ENCODE data around the gene ABHD3.
"Not testable (repeated sequence)": the region's sequence is repeated elsewhere in the genome, so short reads cannot be mapped to it uniquely, and the experiment has no call there.

ABHD3 gene

DNA sequence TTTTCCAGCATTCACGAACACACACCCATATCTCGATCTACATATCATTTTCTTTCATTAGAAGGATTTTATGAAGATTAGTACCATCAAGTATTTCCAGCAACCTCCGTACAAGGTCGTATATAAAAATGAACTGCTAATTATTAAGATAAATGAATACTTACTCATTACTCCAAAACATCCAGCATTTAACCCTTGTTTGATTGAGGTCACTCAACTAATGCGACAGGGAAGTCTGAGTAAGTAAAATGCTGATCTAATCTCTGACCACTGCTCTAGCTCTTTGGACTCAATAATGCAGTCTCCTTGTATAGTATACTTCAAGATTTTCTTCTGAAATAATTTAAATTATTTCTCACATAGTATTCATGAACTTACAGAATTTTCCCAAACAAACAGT, 2.0 kb downstream of the ABHD3 start:
- DNase-seq: no peak

DNA sequence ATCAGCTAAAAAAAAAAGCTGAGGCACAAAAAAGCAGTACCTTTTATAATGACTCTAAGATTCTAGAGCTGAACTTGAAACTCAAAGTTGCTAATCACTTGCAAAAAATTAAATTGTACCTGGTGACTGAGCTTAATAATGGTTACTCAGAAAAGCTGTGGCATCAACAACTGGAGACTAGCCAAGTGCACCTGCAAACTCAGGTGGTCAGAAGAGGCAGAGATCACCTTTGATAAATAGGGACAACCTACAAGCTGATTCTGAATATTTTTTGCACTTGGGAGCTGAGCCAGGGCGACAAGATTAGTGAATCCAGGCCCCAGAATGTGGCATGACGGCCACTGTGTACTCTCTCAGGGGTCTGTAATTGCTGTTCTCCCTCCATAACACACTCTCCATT, 3.0 kb downstream of the ABHD3 start:
- DNase-seq: no peak

DNA sequence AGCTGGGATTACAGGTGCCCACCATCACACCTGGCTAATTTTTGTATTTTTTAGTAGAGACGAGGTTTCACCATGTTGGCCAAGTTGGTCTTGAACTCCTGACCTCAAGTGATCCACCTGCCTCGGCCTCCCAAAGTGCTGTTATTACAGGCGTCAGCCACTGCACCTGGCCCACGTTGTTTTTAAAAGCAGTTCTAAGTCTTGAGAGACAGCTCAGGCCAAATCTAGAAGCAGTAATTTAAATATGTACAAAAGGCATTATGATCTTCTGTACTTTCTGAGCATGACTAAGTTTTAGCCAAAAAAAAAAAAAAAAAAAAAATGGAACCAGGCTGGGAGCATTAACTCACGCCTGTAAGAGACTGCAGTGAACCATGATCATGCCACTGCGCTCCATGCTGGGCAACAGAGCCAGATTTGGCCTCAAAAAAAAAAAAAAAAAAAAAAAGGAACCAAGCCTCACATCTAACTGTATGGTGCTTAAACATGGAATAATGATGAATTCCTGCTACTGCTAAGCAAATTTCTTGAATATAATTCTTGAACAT, 4.0 kb downstream of the ABHD3 start:
- DNase-seq: no peak

DNA sequence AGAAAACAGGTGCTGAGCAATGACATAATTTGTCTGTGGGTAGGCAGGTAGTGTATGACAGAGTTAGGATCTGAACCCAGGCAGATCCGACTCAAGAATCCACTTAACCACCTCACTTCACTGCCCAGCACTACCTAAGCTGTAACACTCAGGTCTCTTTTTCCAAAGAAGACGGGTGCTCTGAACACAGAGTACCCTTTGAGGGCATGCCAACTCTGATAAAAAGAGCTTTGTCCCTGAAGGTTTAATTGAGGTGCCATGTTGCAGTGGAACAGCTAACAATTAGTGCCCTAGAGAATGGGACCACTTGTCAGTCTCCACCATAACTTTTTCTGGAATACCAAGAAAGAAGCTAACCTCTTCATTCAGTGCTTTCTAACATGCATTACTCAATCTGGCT, 11.3 kb downstream of the ABHD3 start:
- DNase-seq: no peak

DNA sequence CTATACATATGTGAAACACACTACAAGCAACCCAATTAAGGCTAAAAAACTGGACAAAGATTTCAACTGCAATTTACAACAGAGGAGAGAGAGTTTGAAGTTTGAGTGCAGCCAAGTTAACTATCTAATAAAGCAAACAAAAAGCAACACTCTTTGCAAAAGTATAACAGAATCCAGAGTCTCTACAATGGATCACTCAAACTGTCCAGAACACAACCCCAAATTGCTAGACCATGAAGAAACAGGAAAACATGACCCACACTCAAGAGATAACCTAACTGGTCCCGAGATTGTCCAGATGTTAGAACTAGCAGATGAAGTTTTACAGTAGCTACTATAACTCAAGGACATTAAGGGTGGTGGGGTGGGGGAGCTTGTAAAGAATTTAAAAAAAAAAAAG, 14.8 kb downstream of the ABHD3 start:
- no peak for DNase-seq

DNA sequence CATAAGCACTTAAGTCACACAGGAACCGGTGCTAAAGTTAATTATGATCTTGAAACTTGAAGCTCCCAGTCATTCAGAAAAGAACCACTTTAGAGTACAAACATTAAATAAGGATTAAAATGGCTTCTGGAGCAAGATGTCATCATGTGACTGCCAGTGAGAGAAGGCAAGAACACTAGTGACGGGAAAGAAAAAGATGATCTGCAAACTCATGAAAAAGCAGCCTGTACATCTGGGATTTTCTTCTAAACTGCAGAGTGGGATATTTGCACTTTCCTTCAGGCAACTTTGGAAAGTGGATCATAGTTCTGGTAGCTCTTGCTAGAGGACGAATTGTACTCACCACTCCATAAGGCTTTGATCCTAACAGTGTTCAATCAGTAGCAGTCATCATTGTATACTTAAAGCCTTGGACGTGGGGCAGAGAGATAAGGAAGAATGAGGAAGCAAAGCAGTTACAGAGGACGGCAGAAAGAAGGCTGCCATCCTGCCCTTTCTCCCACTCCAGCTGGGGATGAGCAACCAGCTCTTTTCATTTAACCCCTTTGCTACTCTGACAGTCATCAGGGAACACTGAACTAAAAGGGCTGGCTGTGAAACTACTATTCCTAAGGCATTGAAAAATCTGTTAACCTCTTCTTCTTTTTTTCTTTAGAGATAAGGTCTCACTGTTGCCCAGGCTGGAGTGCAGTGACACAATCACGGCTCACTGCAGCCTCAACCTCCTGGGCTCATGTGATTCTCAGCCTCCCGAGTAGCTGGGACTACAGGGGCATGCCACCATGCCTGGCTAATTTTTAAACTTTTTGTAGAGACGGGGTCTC, 18.1 kb downstream of the ABHD3 start:
- no peak for DNase-seq

DNA sequence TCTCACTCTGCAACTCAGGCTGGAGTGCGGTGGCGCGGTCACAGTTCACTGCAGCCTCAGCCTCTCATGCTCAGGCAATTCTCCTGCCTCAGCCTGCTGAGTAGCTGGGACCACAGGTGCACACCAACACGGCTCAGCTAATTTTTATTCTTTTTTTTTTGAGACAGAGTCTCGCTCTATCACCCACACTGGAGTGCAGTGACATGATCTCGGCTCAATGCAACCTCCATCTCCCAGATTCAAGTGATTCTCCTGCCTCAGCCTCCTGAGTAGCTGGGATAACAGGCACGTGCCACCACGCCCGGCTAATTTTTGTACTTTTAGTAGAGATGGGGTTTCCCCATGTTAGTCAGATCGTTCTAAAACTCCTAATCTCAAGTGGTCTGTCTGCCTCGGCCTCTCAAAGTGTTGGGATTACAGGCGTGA, 19.0 kb downstream of the ABHD3 start:
- not testable (repeated sequence) for DNase-seq

DNA sequence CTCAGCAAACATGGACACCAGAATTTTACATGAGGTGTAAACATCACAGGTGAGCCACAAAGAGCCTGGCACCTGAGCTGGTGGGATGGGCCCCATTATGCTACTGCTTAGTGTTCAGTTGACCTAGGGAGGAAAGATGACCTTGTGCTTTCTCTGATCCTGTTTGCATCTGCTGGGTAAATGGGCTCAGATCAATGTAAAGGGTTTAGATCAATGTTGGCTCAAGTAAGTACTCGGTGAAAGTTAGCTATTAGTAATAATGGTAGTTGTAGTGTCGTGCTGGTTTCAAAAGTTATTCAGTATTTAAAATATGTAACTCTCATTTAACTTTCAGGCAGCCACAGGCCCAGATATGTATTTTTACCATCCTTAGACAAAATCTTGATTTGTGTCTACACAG, 19.8 kb downstream of the ABHD3 start:
- DNase-seq: no peak

DNA sequence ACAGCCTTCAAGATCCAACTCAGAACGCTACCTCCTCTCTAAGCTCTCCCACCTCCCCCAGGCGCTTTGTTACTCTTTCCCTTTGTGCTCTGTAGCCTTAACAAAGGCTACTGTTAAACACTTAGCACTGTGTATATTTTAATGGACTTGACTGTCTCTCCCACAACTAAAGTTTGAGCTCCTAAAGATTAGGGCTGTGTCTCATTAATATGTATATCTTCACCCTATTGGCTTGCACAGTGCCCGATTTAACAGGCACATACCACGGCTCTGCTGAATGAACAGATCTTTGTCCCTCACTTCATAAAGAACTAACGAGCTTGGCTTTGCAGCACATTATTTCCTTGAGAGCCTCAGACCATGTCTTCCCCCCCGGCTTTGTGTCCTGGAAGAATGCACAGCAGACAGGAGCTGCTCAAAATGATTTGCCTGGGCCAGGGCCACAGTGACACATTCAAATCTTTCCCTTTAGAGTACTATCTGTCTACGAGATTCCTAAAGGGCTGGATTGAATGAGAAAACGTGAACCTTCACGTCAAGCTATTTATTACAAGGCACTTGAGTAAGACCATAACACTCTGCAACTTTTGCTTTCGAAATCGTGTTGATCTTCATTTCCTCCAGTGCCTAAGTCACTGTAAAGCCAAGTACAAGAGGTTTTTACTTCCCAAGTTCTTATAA, 22.1 kb downstream of the ABHD3 start:
- no peak for DNase-seq

DNA sequence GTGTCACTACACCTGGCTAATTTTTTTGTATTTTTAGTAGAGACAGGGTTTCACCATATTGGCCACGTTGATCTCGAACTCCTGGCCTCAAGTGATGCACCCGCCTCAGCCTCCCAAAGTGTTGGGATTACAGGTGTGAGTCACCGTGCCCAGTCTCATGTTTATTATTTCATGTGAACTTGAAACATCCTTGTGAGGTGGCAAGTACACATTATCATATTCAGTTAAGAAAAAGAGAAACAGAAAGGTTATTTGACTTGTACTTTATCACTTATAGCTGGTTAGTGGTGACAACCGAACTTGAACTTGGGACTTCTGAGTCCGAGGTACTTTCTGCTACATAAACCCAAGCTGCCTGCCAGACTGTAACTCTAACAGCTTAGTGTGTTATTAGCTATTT, 24.4 kb downstream of the ABHD3 start:
- no peak for DNase-seq

DNA sequence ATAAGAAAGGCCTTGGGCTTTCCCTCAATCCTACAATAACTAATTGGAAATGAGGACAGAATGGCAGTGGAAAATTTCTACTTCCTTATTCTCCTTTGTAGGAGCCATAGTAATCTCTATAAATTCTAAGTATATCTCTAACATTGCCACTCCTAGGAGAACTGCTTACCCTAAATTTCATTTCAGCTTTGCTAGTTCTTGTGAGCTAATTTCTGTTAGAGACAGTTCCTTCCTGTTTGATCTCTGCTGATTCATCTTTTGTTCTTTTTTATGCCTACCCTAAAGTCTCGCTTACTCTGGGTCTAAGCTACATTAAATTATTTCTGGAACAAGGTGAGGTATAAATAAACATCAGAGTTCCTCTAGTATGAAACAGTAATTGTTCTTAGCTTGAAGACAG, 25.7 kb downstream of the ABHD3 start:
- DNase-seq: no peak

DNA sequence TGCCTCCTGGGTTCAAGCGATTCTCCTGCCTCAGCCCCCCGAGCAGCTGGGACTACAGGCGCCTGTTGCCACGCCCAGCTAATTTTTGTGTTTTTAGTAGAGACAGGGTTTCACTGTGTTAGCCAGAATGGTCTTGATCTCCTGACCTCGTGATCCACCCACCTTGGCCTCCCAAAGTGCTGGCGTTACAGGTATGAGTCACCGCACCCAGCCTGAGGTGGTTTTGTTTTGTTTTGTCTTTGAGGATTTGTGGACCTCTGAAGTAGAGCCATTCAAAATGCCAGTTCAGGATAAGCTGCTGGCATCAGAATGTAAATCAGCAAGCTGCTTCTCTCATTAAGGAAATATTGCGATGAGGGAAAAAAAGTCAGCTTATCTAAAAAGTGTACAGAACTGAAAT, 29.2 kb downstream of the ABHD3 start:
- DNase-seq: peak; percentile 55

DNA sequence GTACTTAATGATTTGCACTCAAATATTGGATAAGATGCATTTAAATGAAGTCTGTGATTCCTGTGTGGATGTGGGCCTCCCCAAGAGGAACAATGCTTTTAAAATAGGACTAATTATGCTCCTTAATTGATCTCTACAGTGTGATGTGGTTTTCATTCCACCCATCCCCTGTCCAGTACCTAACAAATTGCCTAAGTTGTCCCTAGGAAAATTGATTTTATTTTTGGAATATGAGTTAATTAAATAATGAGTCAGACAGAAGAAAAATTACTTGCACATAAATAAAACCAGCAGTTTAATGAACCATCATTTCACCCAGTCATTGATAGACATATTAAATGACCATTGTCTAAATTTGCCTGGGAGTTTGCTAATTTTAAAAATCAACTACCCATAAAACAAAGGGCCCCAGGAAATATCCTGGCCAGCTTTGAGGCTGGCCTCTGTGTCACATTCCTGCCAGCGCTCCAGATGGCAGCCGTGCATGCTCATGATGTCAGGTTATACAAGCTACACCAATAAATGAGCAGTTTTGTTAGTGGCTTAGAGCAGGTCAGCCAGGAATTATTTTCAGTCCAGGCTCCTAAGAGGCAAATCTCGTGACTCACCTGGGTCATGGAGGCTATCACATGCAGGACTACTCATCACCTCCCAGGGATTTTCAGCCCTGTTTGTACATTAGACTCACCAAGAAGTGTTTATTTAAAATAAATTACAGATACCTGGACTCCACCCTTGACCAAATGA, 31.9 kb downstream of the ABHD3 start:
- DNase-seq: peak; percentile 92

DNA sequence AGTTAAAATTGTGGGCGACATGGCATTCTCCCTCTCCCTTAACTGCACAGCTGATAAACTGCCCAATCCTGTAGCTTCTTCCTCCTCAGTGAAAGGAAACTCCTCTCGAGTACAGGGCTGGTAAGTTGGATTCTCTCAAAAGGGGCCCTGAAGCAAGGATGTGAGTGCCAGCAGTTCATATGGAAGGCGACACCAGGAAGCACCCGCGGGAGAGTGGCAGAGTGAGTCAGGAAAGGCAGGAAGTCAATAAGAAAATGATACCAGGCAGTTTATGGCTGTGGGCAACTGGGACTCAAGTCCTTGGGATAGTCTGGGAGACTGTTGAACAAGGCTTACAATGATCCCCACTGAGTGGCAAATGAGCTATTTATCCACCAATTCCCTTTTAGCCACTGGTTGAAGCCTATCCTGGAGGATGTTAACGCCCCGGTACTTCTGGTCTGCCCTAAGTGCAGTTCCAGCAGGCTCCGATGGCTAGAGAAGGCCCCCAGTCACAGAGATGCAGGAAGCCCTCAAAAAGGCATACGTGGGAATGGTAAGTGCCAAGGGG, 34.8 kb downstream of the ABHD3 start:
- peak; percentile 40 for DNase-seq

DNA sequence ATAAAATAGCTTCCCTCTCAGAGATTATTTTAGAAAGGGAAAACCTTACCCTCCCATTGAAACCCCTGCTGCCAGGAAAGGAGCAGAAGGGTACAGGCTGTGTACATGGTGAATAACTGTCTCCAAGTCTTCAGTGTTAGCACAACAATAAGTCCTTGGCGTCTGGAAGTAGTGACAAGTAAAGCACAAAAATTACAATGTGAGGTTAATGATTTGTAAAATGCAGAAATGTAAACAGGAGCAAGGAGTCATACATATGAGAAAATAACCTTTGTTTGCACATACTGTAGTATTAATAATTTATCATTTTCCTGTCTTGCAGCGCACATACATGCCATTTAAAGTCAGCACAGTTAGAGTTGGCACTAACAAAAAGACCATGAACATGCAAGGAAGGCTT, 40.5 kb downstream of the ABHD3 start:
- no peak for DNase-seq

DNA sequence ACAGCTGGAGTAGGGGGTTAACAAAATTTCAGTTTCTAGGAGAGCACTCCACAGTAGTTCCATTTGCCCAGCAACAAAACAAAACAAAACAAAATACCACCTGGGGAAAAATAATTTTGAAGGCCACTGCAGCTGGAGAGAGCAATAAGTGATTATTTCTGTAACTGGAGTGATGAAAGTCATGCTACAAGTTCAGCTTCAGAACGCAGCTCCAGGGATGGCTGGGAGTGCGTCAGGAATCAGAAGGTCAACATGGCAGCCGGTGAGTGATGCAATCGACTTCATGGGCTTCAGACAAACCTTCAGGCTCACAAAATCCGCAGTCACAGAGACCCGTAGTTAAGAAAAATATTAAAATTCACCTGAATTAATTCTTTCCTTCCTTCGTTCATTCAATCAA, 41.0 kb downstream of the ABHD3 start:
- no peak for DNase-seq

DNA sequence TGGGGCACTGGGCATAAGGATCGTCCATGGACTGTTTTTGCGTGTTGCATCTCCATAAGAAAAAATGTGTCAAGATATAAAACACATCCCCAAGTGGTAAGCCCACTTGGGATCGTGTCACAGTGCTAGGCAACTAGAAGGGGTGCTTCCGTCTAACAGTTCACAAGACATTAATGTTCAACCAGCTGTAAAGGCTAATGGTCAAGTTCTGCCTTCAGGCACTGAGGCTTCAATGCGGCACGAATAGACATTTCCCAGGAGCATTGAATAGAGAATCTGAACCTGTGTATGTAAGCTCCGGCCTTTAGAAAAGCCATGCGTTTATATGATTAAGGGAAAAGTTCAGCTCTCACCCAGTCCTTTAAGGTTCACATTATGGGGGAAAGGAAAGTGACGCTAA, 42.0 kb downstream of the ABHD3 start:
- no peak for DNase-seq

DNA sequence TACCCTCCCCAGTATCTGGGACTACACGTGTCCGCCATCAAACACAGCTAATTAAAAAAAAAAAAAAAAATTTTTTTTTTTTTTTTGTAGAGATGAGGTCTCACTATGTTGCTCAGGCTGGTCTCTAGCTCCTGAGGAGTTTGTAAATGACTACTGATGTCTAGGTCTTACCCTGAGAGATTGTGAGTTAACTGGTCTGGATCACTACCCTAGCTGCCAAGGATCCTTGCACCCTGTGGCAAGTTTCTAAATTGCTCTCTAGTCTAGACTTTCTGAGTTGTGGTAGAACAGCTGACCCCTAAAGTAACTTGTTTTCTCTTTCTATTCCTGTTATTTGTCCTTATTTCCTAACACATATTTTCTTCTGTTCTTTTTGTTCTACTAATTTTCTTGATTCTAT, 44.5 kb downstream of the ABHD3 start:
- DNase-seq: no peak

DNA sequence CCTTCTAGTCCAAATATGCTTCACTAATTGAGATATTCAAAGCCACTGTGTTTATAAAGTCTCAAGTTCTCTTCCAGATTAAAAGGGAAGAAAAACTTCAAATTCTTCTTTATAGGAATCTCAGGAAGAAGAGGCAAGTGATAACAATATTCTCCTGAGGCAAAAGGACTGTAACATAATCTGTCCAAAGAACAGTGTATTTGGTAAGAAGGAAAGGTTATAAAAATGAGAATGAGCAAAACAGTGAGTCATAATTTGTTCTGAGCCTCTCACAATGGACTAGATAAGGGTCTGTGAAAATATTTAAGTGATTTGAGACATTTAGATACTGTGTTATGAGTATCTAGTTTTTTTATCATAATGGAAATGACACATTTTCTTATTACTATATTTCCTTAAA, 48.2 kb downstream of the ABHD3 start:
- DNase-seq: peak; percentile 71

DNA sequence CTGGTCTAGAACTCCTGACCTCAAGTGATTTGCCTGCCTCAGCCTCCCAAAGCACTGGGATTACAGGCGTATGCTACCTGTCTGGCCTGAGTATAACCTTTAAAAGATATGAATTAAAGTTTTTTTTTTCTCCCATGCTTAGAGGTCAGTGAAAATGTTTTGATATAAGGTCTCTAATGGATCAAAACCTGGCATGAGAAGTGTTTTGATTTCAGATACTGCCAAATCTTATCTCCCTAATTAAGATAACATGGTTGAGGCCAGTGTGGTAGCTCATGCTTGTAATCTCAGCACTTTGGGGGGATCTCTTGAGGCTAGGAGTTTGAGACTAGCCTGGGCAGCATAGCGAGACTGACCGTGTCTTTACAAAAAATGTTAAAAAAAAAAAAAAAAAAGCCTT, 51.2 kb downstream of the ABHD3 start:
- no peak for DNase-seq

DNA sequence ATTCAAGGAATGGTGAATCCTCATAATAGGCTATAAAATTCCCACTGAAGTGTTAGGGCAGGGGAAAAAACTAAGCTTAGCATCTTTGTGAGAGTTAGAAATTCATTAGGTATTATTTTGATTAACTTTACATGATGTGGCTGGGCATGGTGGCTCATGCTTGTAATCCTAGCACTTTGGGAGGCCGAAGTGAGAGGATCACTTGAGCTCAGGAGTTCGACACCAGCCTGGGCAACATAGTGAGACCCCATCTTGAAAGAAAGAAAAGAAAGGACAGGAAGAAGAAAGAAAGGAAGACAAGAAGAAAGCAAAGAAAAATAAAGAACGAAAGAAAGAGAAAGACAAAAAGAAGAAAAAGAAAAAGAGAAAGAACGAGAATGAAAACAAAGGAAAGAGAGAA, 52.5 kb downstream of the ABHD3 start:
- DNase-seq: no peak

DNA sequence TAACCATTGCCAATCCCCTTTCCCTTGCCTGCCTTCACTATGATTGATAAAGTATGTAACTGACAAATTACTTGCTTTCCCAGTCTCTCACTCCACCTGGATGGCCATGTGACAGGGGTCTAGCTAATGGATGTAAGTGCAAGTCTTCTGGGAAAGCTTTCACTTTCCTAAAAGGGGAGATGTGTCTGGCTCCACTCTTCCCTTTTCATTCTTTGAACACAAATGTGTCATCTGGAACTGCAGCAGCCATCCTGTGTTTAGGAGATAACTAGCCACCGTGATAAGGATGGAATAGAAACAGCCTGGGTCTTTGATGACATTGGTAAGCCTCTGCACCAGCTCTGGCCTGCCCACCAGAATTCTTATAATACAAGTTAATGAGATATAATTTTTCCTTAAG, 54.3 kb downstream of the ABHD3 start:
- DNase-seq: no peak

DNA sequence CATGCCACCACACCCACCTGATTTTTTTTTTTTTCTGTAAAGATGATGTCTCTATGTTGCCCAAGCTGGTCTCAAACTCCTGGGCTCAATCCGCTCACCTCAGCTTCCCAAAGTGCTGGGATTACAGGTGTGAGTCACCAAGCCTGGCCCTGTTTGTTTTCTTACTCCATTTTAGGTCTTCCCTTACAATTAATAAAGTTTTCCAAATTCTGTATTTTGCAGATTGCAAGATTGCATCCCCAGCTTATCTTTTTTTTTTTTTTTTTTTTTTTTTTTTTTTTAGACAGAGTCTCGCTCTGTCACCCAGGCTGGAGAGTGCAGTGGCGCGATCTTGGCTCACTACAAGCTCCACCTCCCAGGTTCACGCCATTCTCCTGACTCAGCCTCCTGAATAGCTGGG, 64.2 kb downstream of the ABHD3 start:
- DNase-seq: not testable (repeated sequence)
